H9 (cell line): ENCODE results near the gene TMEM185B. TPM values are rescaled to one million over a fixed set of nuclear protein-coding genes. Genes with fewer than 3 reads are reported as not detected.

Experiments
- DNase-seq: peaks from one replicate; pipeline ENCODE4 v3.0.0-alpha.2; 2017
- H2AFZ ChIP-seq: one replicate; pipeline ENCODE4 v1.6.1; 2013; ENCODE audit warnings: mild to moderate bottlenecking, low read length, control low read depth, moderate library complexity
- H2AK5ac ChIP-seq: 2 replicates; pipeline ENCODE4 v1.6.1; 2013; ENCODE audit warnings: low read length, control low read depth, mixed read lengths; ENCODE audit not compliant: insufficient read length
- H2BK120ac ChIP-seq: one replicate; pipeline ENCODE4 v1.6.1; 2013; ENCODE audit warnings: low read depth, mild to moderate bottlenecking, low read length, control low read depth, inconsistent platforms; ENCODE audit not compliant: poor library complexity, severe bottlenecking
- H2BK12ac ChIP-seq: 2 replicates; pipeline ENCODE4 v1.6.1; 2013; ENCODE audit warnings: low read length, control low read depth, mixed read lengths, low read depth; ENCODE audit not compliant: insufficient read length
- H2BK15ac ChIP-seq: 2 replicates; pipeline ENCODE4 v1.6.1; 2013; ENCODE audit warnings: low read depth, low read length, control low read depth
- H2BK20ac ChIP-seq: one replicate; pipeline ENCODE4 v1.6.1; 2013; ENCODE audit warnings: low read depth, mild to moderate bottlenecking, low read length, control low read depth, inconsistent platforms; ENCODE audit not compliant: poor library complexity, severe bottlenecking
- H2BK5ac ChIP-seq: 2 replicates; pipeline ENCODE4 v1.6.1; 2013; ENCODE audit warnings: low read length, control low read depth, mixed read lengths; ENCODE audit not compliant: insufficient read length
- H3K14ac ChIP-seq: 2 replicates; pipeline ENCODE4 v1.6.1; 2013; ENCODE audit warnings: low read length, control low read depth; ENCODE audit not compliant: insufficient read depth
- H3K18ac ChIP-seq: 2 replicates; pipeline ENCODE4 v1.6.1; 2013; ENCODE audit warnings: low read depth, mild to moderate bottlenecking, mixed read lengths, low read length, control low read depth; ENCODE audit not compliant: insufficient read length
- H3K23ac ChIP-seq: 2 replicates; pipeline ENCODE4 v1.6.1; 2013; ENCODE audit warnings: low read length, control low read depth, mixed read lengths, low read depth; ENCODE audit not compliant: insufficient read length
- H3K23me2 ChIP-seq: 2 replicates; pipeline ENCODE4 v1.6.1; 2013; ENCODE audit warnings: low read depth, mild to moderate bottlenecking, mixed read lengths, low read length, control low read depth; ENCODE audit not compliant: insufficient read length, poor library complexity, severe bottlenecking
- H3K27ac ChIP-seq: 2 replicates; pipeline ENCODE4 v1.5.1; 2013; ENCODE audit warnings: low read length, control low read depth, mixed read lengths, low read depth; ENCODE audit not compliant: insufficient read length
- H3K27me3 ChIP-seq: 2 replicates; pipeline ENCODE4 v1.6.1; 2013; ENCODE audit warnings: low read length, control low read depth, inconsistent platforms; ENCODE audit not compliant: insufficient read depth
- H3K4ac ChIP-seq: 2 replicates; pipeline ENCODE4 v1.6.1; 2013; ENCODE audit warnings: low read depth, mild to moderate bottlenecking, control low read depth, inconsistent platforms, low read length, moderate library complexity
- H3K4me1 ChIP-seq: 2 replicates; pipeline ENCODE4 v1.6.1; 2013; ENCODE audit warnings: low read length, control low read depth, inconsistent platforms; ENCODE audit not compliant: insufficient read depth
- H3K4me2 ChIP-seq: 2 replicates; pipeline ENCODE4 v1.6.1; 2013; ENCODE audit warnings: low read length, control low read depth, mixed read lengths; ENCODE audit not compliant: insufficient read length, insufficient read depth
- H3K56ac ChIP-seq: 2 replicates; pipeline ENCODE4 v1.6.1; 2013; ENCODE audit warnings: low read depth, mild to moderate bottlenecking, mixed read lengths, low read length, control low read depth; ENCODE audit not compliant: insufficient read length
- H3K79me1 ChIP-seq: 2 replicates; pipeline ENCODE4 v1.6.1; 2013; ENCODE audit warnings: low read depth, mild to moderate bottlenecking, moderate library complexity, low read length, control low read depth, inconsistent platforms; ENCODE audit not compliant: insufficient read depth, poor library complexity, severe bottlenecking
- H3K79me2 ChIP-seq: 2 replicates; pipeline ENCODE4 v1.6.1; 2013; ENCODE audit warnings: low read length, control low read depth, inconsistent platforms; ENCODE audit not compliant: insufficient read depth
- H3K9ac ChIP-seq: 2 replicates; pipeline ENCODE4 v1.6.1; 2013; ENCODE audit warnings: low read length, control low read depth, mixed read lengths; ENCODE audit not compliant: insufficient read length; ENCODE audit errors: extremely low read depth
- H3K9me3 ChIP-seq: one replicate; pipeline ENCODE4 v1.6.1; 2013; ENCODE audit warnings: low read depth, low read length, inconsistent platforms; ENCODE audit not compliant: control insufficient read depth
- H3T11ph ChIP-seq: one replicate; pipeline ENCODE4 v1.6.1; 2013; ENCODE audit warnings: mild to moderate bottlenecking, low read length, control low read depth, inconsistent platforms
- H4K20me1 ChIP-seq: one replicate; pipeline ENCODE4 v1.6.1; 2013; ENCODE audit not compliant: control insufficient read depth, insufficient read length, insufficient read depth
- H4K5ac ChIP-seq: 2 replicates; pipeline ENCODE4 v1.6.1; 2013; ENCODE audit warnings: low read depth, mild to moderate bottlenecking, mixed read lengths, low read length, control low read depth; ENCODE audit not compliant: insufficient read length
- H4K8ac ChIP-seq: replicated peaks from 2 replicates; pipeline ENCODE4 v1.6.1; 2013; ENCODE audit warnings: low read length, control low read depth, mixed read lengths, low read depth; ENCODE audit not compliant: insufficient read length
- H4K91ac ChIP-seq: 2 replicates; pipeline ENCODE4 v1.6.1; 2013; ENCODE audit warnings: low read depth, mild to moderate bottlenecking, moderate library complexity, mixed read lengths, low read length, control low read depth; ENCODE audit not compliant: insufficient read length
- H3K27ac Mint-ChIP-seq, 3 experiments: 2 replicates in 2 of 3; 3 replicates in 1 of 3; pipeline ENCODE4 v1.8.0; 2020 to 2021; ENCODE audit warnings: mixed read lengths in 3 of 3, mild to moderate bottlenecking in 1 of 3, moderate library complexity in 1 of 3
- H3K27me3 Mint-ChIP-seq: 2 replicates; pipeline ENCODE4 v1.8.0; 2021; ENCODE audit warnings: low read depth, mild to moderate bottlenecking, moderate library complexity, mixed read lengths
- H3K36me3 Mint-ChIP-seq, 3 experiments: 2 replicates in 2 of 3; 3 replicates in 1 of 3; pipeline ENCODE4 v1.8.0; 2020 to 2021; ENCODE audit warnings: low read depth in 3 of 3, mixed read lengths in 3 of 3; ENCODE audit not compliant: insufficient read depth in 1 of 3
- H3K4me1 Mint-ChIP-seq, 2 experiments: 2 replicates each; pipeline ENCODE4 v1.8.0; 2020; ENCODE audit warnings: mixed read lengths in 2 of 2
- H3K4me3 Mint-ChIP-seq, 2 experiments: 2 replicates in 1 of 2; 3 replicates in 1 of 2; pipeline ENCODE4 v1.8.0; 2020 to 2021; ENCODE audit warnings: mild to moderate bottlenecking in 2 of 2, mixed read lengths in 2 of 2, moderate library complexity in 1 of 2
- H3K9me3 Mint-ChIP-seq, 2 experiments: 2 replicates in 1 of 2; 3 replicates in 1 of 2; pipeline ENCODE4 v1.8.0; 2020; ENCODE audit warnings: mild to moderate bottlenecking in 2 of 2, mixed read lengths in 2 of 2, moderate library complexity in 1 of 2
- CTCF ChIP-seq: fragments of 200-600 bp; sonication (generic); conservative IDR thresholded peaks from 3 replicates; pipeline ENCODE4 v1.8.0; 2021; ENCODE audit warnings: antibody characterized with exemption, mild to moderate bottlenecking
- WGBS: extraction: QIAGEN DNeasy Blood & Tissue Kit; methylation state at CpG from one replicate; pipeline ENCODE4 v1.1.7; 2013; ENCODE audit warnings: missing lambda C conversion rate, low lambda C conversion rate, mixed read lengths; ENCODE audit not compliant: insufficient read length; ENCODE audit errors: extremely low coverage; 5-methylcytosine and 5-hydroxymethylcytosine counted together
- total RNA-seq: library from RNA; stranded (reverse); gene quantifications from 2 replicates; pipeline ENCODE4 v1.2.1, GENCODE V29; 2021

The TMEM185B gene
- total RNA-seq, 1 experiment from 2014 or later, result 29.0 TPM

GRCh38 chr2:120271711-120272379 is 48.6 kb upstream of the TMEM185B start:
- Mint-ChIP-seq H3K4me3 (no peak overlapping the region), H3K27ac (no peak overlapping the region), H3K36me3 (peaks cover 8 to 16% (median 9%) of the 10 kb centered on the region in 3 experiments; a peak in 6 of 7 replicates), H3K9me3 (peaks cover 8% of the 10 kb centered on the region in 2 experiments), H3K27me3 (no peaks in the 10 kb centered on the region; the same call in 1 of the 2 replicates), H3K4me1 (peaks cover 7% of the 10 kb centered on the region in 2 experiments; a peak in 3 of 4 replicates)
- Histone ChIP-seq H3K9ac (no peak overlapping the region), H2BK120ac (no peak overlapping the region), H4K8ac (no peak overlapping the region), H2BK5ac (no peak overlapping the region), H4K91ac (no peak overlapping the region), H3K9me3 (no peaks in the 10 kb centered on the region), H3K27ac (no peak overlapping the region), H3K23me2 (no peaks in the 10 kb centered on the region), H3K4me2 (no peak overlapping the region), H2BK12ac (no peak overlapping the region), H3T11ph (no peak overlapping the region), H2AK5ac (no peak overlapping the region), H4K5ac (no peak overlapping the region), H2BK20ac (no peak overlapping the region), H4K20me1 (no peaks in the 10 kb centered on the region), H3K4ac (no peak overlapping the region), H2AFZ (no peak overlapping the region), H3K23ac (no peak overlapping the region), H3K79me1 (no peaks in the 10 kb centered on the region), H2BK15ac (no peak overlapping the region), H3K56ac (no peak overlapping the region), H3K4me1 (no peaks in the 10 kb centered on the region), H3K79me2 (no peaks in the 10 kb centered on the region), H3K14ac (no peak overlapping the region), H3K18ac (no peak overlapping the region), H3K27me3 (no peaks in the 10 kb centered on the region)
- no peak for DNase-seq
- TF ChIP-seq CTCF, result no peak
- WGBS, result no CpG with 5 or more reads among the region's 1 CpG
